HG02973 (cell line): Measurements from ENCODE around the gene MBD6.
A peak's percentile ranks its signal among the peaks of the same experiment; 100 is the strongest.
"Not testable (repeated sequence)": the region's sequence is repeated elsewhere in the genome, so short reads cannot be mapped to it uniquely, and the experiment has no call there.

ENCODE experiments used
- ATAC-seq: cut with Tn5 transposase; IDR thresholded peaks from one replicate; pipeline ENCODE4 v1.9.1; 2021; ENCODE audit warnings: moderate library complexity; ENCODE audit not compliant: unreplicated experiment

MBD6 gene

GRCh38 chr12:57514720-57515407, 7.8 kb upstream of the MBD6 start:
- ATAC-seq: no peak

GRCh38 chr12:57515408-57515933, 7.2 kb upstream of the MBD6 start:
- no peak for ATAC-seq

GRCh38 chr12:57515934-57516541, 6.6 kb upstream of the MBD6 start:
- ATAC-seq: no peak

- no peak for ATAC-seq
Observed at GRCh38 chr12:57516617-57517153, 5.9 kb upstream of the MBD6 start.

GRCh38 chr12:57517187-57517586, 5.4 kb upstream of the MBD6 start:
- no peak for ATAC-seq

GRCh38 chr12:57517718-57518117, 4.9 kb upstream of the MBD6 start:
- ATAC-seq: not testable (repeated sequence)

- no peak for ATAC-seq
Observed at GRCh38 chr12:57518176-57518919, 4.3 kb upstream of the MBD6 start.

- no peak for ATAC-seq
Observed at GRCh38 chr12:57518920-57519795, 3.5 kb upstream of the MBD6 start.

- ATAC-seq: no peak
Observed at GRCh38 chr12:57519796-57520052, 2.9 kb upstream of the MBD6 start.

- peak; percentile 64 for ATAC-seq
Observed at GRCh38 chr12:57520053-57520818, 2.4 kb upstream of the MBD6 start, which contains the start of gene DDIT3. DDIT3 (minus strand) TSS chr12:57520514; CDS start chr12:57517406, 3,108 bp downstream.

GRCh38 chr12:57521525-57522010, 1.1 kb upstream of the MBD6 start:
- ATAC-seq: no peak

- ATAC-seq: no peak
Observed at GRCh38 chr12:57522887-57523705, 472 bp downstream of the MBD6 start.

- no peak for ATAC-seq
Observed at GRCh38 chr12:57523706-57524614, 1.3 kb downstream of the MBD6 start.

- no peak for ATAC-seq
Observed at GRCh38 chr12:57524814-57525614, 2.4 kb downstream of the MBD6 start.

GRCh38 chr12:57525615-57526383, 3.2 kb downstream of the MBD6 start:
- ATAC-seq: no peak

- no peak for ATAC-seq
Observed at GRCh38 chr12:57526477-57527126, 4.0 kb downstream of the MBD6 start.
